Activated T-cell treated with anti-CD3 and anti-CD28 coated beads for 4 hours (primary cell): ENCODE results near the gene SMPD3.

Experiments used
- DNase-seq: peaks from one replicate; pipeline ENCODE4 v3.0.0-alpha.2; 2020

The SMPD3 gene

DNA sequence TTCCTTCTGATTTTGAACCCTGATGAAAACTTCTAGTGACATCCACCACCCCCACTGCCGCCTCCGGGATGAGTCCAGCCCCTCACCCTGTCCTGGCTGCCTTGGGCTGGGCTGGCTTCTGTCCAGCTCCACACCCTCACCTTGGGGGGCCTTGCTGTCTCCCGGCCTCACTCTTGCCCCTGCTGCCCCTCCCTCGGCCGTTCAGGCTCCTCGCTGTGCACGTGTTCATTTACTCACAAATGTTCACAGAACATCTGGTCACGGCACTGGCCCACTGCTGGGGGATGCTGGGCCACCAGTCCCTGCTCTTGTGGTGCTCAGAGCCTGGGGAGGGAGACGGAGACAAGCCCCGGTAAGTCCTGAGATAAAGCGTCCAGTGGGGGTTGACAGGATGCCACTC is 96.8 kb downstream of the SMPD3 start:
- DNase-seq, result no peak

DNA sequence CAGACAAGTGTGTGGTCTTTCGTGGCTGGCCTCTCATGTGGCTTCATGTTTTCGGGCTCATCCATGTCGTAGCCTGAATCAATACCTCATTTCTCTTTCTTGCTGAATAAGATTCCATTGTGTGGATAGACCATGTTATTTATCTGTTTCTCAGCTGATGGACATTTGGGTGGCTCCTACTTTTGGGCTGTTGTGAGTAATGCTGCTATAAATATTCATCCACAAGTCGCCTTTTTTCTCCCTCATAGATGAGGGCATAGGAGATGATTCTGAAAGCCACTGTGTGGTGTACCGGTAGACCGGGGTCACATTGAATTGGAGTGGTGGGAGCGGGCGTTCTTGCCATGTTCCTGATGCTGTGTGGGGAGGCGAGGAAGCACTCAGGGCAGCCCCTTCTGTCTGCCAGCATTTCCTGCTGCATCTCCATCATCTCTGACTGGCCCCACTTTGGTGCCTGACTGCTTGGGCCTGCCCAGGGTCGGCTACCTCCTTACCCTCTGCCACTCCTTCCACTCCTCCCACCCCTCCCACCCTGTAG is 97.4 kb downstream of the SMPD3 start:
- DNase-seq, result no peak

DNA sequence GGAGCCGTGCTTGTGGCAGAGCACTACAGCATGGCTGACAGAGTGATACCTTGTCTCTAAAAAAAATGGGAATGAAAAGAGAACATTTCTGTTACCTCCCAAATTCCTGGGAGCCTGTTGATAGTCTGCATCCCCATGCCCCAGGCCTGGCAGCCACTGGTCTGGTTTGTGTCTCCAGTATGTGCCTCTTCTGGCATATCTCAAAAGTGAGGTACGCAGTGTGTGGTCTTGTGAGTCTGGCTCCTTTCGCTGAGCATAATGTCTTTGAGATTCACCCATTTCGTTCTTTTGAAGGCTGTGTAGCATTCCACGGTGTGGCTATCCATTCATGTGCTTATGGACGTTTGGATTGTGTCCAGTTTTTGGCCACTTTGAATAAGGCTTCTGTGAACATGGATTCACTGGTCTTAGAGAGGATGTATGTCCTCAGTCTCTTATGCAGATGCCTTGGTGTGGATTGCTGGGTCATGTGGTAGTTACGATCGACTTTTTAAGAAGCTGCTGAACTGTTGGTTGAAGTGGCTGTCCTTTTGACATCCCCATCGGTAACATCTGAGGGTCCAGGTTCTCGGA is 98.4 kb downstream of the SMPD3 start:
- no peak for DNase-seq

DNA sequence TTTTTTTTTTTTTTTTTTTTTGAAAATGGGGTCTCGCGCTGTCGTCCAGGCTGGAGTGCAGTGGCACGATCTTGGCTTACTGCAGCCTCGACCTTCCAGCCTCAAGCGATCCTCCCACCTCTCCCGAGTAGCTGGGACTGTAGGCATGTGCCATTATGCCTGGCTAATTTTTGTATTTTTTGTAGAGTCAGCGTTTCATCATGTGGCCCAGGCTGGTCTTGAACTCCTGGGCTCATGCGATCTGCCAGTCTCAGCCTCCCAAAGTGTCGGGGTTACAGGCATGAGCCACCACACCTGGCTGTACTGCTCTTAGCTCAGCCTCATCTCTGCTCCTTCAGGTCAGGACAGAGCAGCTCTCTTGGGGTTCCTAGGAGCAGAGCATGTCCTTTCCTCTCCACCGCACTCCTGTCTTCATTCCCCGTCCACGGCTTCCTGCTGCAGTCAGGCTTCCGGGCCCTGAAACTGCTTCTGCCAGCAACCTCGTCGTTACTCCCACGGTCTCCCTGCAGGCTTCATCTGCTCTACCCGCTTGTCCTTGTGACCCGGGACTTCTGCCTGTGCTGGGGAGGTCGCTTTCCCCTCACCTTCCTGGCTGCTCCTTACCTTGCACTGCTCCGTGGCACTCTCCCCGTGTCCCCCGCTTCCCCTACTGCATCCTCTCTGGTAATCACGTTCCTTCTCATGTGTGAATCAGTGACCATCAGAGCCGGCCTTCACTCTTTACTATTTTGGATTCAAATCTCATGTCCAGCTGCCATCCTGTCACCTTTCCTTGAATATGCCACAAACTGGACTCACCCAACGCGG is 99.5 kb downstream of the SMPD3 start:
- DNase-seq, result no peak

DNA sequence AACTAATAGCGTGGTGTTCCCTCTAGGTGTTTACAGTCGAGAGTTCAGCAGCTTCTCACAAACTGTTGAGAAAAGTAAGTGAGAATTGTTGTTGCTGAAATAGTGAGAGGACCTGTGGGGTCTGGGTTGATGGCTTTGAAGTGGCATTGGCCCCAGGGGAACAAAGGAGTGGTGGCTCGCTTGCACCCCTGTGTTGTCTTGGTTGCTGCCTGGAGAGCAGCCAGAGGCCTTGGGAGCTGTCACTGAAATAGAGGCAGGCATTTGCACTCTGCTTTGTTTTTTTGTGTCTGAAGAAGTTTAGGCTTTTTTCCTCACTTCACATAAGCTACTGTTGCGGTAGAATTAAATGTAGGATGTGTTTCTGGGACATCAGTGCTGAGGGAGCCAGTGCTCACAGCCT is 100.7 kb downstream of the SMPD3 start:
- DNase-seq, result no peak

DNA sequence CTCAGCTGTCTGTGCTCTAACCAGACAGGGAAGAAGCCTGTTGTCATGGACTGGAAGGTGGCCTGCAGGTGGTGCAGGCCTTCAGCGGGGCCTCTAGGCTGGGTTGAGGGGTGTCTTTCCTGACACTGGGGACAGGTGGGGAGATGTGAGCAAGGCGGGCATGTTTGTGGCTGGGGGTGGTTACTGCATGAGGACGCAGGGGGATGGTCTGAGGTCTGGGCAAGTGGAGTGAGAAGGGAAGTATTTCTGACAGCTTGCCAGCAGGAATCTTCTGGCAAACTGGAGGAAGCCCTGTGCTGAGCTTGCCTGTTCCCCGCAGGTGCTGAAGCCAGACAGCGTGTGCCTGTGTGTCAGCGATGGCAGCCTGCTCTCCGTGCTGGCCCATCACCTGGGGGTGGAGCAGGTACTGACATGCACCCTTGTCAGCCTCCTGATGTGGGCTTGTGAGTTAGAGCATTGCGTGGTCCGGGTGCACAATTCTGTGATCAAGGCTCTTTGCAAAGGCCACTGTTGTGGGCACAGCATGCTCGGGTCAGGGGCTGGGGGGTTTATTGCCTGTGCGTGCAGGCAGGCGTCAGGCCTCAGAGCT is 101.3 kb downstream of the SMPD3 start:
- DNase-seq, result no peak

DNA sequence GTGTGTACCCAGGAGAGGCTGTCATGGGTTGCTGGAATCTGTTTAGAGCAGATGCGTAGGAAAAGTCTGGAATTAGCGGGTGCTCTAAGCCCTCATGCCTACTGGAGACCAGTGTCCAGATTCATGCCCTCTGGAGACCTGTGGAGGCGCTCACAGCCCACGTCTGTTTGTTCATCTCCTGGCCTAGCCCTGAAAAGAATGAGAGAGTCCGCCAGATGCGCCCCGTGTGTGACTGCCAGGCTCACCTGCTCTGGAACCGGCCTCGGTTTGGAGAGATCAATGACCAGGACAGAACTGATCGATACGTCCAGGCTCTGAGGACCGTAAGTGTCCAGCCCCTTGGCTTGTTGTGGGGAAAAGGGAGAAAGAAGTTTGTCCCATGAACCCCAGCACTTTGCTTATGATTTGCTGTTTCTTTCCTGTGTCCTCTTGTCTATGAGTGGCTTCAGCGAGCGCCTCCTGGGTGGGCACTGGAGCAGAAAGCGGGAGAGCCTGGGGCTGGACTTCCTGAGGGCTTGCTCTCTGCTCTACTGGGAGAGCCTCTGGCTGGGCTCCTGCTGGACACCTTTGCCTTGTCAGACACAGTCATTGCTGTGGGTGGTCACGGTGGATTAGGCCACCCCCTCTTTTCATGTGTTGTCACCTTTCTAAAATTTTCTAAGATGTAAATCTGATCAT is 102.2 kb downstream of the SMPD3 start:
- no peak for DNase-seq

DNA sequence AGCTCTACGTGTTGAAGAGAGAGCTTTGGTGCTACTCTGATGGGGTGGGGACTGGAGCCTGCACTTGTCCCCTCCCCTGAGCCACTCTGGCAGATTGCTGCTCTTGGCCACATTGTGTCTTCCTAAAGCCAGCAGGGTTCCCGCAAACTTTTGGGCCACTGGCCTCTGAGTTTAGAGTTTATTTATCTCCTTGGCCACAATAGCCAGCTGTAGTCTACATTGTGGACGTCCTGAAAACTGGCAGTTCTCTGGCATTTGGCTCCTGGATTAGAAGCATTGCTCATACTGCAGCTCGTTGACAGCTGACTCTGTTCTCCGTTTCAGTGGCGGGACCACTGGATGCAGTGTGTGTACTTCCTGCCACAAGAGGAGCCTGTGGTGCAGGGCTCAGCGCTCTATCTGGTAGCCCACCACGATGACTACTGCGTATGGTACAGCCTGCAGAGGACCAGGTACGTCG is 102.9 kb downstream of the SMPD3 start:
- DNase-seq, result no peak

DNA sequence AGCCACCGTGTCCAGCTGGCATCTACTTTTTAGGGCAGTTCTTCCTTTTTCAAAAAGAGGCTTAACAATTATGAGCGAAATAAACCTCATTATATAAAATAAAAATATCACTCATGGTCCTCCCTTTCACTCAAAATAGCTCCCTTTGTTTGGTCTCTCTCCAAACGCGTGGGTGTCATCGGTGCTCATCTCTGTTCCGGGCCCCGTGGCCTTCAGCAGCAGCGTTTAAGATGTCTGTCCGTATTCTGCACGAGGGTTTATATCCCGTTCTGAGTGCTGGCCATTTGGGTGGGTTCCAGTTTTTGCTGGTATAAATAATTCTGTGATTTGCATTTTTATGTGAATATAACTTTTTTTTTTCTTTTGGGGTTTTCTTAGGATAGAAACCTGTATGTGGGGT is 104.1 kb downstream of the SMPD3 start:
- no peak for DNase-seq

DNA sequence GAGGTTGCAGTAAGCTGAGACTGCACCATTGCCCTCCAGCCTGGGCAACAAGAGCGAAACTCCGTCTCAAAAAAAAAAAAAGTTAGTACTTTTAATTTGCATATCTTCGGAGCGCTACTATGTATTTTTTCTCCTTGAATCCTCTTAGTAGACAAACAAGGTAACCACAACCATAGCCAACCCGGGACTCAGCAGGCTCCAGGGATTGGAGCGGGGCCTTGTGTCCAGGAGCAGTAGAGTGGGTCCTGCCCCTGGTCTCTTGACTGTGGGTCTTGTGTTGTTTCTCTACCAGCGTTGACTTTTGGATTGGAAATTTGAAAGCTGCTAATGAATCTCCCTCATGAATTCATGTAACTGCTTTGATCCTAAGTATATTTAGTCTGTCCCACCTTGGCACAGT is 105.2 kb downstream of the SMPD3 start:
- DNase-seq, result no peak

DNA sequence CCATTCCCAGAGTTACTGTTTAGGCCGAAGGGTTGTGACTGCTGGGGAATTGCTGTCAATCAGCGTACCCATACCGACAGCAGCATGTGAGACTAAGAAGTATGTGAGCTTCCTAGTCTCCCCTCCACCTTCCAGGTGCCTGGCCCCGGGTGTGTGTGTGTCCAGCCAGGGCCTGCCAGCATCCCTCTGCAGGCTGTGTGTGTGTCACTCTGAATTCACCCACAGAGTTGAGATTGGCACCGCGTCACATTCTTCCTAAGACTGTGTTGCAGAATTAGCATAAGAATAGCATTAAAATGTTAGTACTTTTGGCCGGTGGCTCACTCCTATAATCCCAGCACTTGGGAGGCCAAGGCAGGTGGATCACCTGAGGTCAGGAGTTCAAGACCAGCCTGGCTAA is 105.7 kb downstream of the SMPD3 start:
- no peak for DNase-seq

DNA sequence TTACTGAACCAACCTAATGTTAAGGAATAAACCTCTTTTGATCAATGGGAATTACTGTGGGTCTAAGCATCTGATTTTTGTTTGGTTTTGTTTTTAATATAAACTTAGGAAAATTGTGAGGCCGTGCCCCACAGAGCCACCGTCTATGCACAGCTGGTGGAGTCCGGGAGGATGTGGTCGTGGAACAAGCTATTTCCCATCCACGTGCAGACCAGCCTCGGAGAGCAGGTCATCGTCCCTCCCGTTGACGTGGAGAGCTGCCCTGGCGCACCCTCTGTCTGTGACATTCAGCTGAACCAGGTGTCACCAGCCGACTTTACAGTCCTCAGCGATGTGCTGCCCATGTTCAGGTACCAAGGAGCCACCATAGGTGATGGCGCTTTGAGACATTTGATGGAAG is 109.1 kb downstream of the SMPD3 start:
- DNase-seq, result no peak

DNA sequence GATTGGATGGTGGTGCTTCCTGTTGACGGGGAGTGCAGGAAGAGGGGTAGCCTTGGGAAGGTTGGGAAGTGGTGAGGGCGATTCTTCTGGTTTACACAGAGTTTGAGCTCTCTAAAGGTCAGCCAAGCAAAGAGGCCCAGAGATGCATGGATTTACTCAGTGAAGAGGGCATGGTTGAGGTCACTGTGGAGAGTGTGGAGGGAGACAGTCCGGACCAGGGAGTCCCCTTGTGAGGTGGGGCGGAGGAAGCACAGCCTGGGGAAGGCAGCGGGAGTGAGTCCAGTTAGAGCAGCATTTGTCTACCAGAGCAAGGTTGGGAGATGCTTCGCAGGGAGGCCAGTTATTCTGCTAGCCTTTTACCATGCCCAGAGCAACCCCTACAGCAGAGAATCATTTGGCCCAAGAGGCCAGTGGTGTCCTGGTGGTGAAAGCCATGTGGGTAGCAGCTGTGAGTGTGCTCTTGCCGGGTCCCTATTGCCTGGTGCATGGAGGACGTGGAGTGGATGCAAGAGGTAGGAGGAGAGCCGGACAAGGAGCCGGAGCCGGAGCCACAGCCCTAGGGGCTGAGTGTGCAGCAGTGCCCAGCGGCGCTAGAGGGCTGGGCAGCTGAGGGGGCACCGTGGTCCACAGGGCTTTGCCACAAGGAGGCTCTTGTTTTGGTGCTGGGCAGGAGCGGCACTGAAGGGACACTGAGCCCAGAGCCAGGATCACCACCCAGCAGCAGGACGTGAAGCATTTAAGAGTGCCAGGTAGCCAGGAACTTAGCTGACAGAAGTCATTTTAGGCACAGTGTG is 109.8 kb downstream of the SMPD3 start:
- no peak for DNase-seq

DNA sequence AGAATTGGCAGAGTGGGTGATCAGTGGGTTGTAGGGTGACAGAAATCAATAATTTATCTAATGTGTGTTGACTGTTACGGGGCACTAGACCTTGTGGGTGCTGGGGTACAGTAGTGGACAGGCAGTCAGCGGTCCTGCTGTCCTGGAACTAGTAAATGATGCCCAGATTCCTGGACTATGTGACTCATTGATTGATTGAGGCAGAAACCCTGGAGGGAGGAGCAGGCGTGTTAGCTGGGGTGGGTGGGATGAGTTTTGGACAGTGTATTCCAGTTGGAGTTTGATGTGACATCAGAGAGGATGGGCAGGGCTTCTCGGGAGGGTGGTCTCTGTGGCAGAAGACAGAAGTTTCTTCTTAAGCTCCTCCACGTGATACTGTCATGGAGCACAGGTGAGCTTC is 113.1 kb downstream of the SMPD3 start:
- no peak for DNase-seq

DNA sequence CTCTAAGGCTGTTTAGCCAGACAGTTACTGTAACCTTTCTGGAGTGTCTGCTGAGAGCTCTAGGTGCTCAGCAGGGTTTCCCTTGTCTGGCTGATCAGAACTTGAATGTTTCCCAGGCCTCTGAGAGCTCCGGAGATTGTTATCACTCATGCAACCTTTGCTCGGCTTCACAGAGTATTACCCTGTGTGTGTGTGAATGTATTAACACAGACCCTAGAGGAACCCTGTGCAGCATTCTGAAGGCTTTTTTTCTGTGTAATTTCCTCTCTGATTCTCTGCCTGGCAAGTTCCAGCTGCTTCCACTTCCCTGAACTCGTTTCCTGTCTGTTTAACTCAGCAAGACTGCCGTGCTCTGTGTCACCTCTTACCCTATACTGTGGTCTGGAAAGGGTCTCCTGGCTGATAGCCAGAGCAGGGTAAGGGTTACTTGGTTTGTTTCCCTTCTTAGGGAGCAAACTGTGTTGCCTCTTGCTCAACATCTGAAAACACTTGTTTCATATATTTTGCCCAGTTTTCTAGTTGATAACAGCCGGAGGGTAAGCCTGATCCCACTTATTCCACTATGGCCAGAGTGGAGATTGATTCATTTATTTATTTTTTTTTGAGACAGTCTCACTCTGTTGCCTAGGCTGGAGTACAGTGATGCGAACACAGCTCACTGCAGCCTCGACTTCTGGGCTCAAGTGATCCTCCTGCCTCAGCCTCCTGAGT is 115.7 kb downstream of the SMPD3 start:
- DNase-seq, result no peak

DNA sequence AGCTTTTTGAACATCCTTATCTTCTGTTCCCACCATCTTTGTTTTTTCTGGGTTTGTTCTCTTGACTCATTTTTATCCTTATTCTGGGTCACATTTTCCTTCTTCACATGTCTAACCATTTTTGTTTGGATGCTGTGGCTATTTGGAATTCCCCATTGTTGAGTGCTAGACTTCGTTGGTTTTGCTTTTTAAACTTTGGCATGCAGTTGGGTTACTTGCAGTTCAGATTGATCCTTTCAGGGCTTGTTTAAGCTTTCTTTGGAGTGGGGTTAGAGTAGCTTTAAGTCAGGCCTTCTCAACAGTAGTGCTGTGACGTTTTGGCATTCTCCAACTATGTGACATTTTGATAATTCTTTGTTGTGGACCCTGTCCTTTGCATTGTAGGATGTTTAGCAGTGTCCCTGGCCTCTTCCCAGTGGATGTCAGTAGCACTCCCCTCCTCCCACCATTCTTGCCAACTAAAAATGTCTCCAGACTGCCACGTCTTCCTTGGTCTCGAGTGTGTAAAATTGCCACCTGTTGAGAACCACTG is 116.4 kb downstream of the SMPD3 start:
- no peak for DNase-seq

DNA sequence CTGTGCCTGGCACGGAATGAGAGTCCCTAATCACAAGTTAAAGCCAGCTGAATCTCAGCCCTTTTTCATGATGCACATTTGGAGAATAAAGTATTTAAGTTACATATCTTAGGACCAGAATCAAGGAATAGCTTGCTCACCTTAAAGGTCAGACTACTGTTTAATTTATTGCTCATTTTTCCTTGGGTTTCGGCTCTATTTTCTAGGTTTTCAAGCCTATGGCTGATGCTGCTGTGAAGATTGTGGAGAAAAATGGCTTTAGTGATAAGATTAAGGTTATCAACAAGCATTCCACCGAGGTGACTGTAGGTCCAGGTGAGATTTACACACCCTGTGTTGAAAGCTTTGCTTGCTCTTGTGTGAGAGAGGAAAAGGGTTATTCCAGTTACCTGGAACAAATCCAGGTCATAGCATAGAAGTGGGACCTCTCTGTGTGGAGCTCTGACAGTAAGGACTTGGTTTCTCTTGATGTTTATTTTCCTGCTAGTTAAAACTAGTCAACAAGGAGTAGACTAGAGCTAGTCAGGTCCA is 119.4 kb downstream of the SMPD3 start:
- DNase-seq, result no peak

DNA sequence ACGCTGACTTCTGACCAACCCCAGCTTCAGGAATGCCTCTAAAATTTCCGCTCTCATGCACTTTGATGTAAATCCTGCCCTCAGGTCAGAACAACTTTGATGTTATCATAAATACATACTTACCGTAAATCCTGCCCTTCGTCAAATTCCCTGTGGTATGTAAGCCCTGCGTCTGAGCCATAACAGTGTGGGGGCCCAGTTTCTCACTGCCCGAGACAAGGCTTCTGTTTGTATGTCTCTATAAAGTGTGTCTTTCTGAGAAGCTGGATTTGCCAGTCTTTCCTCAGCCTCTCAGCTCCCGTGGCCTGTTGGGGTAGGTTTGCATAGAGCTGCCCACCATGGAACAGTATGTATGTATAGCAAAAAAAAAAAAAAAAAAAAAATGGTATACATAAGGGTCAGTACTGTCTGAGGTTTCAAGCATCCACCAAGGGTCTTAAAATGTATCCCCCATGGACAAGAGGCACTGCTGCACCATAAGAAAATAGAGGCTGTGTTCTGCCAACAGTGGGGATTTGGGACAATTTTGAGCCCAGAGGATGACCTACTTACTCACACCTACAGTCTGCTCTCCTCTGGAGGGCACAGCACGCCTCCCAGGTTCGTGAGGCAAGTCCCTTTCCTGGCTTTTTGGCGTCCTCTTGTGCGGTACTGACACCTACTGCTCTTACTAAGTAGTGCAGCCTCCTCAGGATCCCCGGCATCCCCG is 120.0 kb downstream of the SMPD3 start:
- peak; percentile 74 for DNase-seq

DNA sequence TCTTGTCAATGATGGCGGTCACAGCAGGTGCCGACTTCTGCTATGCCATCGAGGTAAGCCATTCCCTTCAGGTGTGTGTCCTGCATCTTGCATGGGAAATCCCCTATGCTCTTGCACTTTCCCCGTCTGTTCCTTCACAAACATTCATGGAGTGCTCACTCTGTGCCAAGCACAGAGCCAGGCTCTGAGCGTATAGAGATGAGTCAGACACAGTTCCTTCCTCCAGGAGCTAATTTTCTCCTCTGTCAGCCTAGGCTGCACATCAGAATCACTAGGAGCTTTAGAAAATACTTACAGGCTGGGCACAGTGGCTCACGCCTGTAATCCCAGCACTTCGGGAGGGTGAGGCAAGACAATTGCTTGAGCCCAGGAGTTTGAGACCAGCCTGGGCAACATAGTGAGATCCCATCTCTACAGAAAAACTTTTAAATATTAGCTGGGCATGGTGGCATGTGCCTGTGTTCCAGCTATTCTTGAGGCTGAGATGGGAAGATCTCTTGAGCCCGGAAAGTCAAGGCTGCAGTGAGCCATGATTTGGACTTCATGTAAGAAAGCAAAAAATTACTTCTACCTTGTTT is 123.4 kb downstream of the SMPD3 start:
- DNase-seq, result no peak

DNA sequence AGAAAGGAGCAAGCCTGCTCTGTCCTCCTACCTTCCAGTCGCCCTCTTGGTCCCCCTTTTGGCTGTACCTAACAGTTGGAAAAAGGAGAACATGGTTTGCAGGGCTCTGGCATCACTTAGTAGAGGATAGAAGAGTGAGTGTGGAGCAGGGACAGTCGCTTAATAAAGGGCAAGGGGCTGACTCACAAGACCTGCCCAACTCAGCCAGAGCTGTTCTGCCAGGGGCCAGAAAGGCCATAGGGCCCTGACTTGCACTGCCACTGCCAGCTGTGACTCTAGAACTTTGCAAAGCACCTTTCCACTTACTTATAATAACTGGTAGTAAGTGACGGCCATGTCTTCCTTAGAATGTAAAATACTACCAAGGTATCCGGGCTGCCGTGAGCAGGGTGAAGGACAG is 124.0 kb downstream of the SMPD3 start:
- DNase-seq, result no peak
